Measurements from ENCODE around the gene MBNL1. TPM values are rescaled to one million over a fixed set of nuclear protein-coding genes. Genes with fewer than 3 reads are reported as not detected.

MBNL1 gene
- total and polyA plus RNA-seq, 2 donors (not counting 3 experiments of a cell fraction or from before 2014, with no cell fraction given), result 179 to 362 TPM

- Histone ChIP-seq H3K4me3 (replicated peaks in 1 of 3; ENCODE audit: insufficient read depth in 1 of 3, low read depth in 1 of 3, low read length in 3 of 3) (no peak overlapping the region), H3K9me3 (replicated peaks; ENCODE audit: control insufficient read depth, insufficient read depth, low read length) (no peaks in the 10 kb centered on the region), H3K9ac (replicated peaks; ENCODE audit: extremely low read depth, insufficient read depth, low read length) (no peak overlapping the region), H4K20me1 (replicated peaks; ENCODE audit: control insufficient read depth, extremely low read depth, insufficient read depth, low read length) (peaks cover 17% of the 10 kb centered on the region), H3K4me1 (ENCODE audit: control insufficient read depth, extremely low read depth, insufficient read depth, low read length) (peaks cover 61% of the 10 kb centered on the region), H3K36me3 (ENCODE audit: control insufficient read depth in 2 of 2, extremely low read depth in 1 of 2, insufficient read depth in 2 of 2, low read length in 2 of 2) (peaks cover 4 to 6% of the 10 kb centered on the region in 2 experiments), H3K9me1 (replicated peaks; ENCODE audit: control insufficient read depth, extremely low read depth, insufficient read depth, low read length) (no peaks in the 10 kb centered on the region), H3K27ac (ENCODE audit: insufficient read depth, low read depth, low read length) (peak overlapping the region; percentile 27), H3K27me3 (ENCODE audit: control insufficient read depth in 2 of 2, insufficient read depth in 2 of 2, low read length in 2 of 2) (no peaks in the 10 kb centered on the region), H3K79me2 (ENCODE audit: control insufficient read depth, insufficient read depth, low read length) (peaks cover 99% of the 10 kb centered on the region), H3K4me2 (ENCODE audit: insufficient read depth, low read length) (peak overlapping the region; percentile 25), H2AFZ (ENCODE audit: low read depth, low read length) (no peak overlapping the region)
- ChIA-PET POLR2A (no interaction called here), CTCF (interaction anchor here (0.6 to 1.3 kb wide), 6 partner anchors 8 to 133 kb away, joined by 3 to 5 read pairs (median 4); no protein-coding TSS in a partner anchor)
- FAIRE-seq (no peak), DNase-seq (ENCODE audit: low read depth, low spot score) (peak; percentile 62)
- BruUV-seq (replicated peaks), result no TSS peak
- dilution Hi-C loops (cut with MboI; ENCODE audit: extremely low pct_ligation_motif_present, low sequenced_read_pairs) (no loop called here), intact Hi-C loops (cut with micrococcal nuclease) (no loop called here)
- TF ChIP-seq POLR2A (IDR thresholded peaks at IDR 0.05; ENCODE audit: low read depth, low read length) (no peak), MYC (IDR thresholded peaks at IDR 0.05; ENCODE audit: low read depth, low read length) (no peak), POLR2AphosphoS5 (IDR thresholded peaks at IDR 0.05; ENCODE audit: insufficient read depth, low read depth, low read length) (no peak), MAX (IDR thresholded peaks at IDR 0.05; ENCODE audit: insufficient read depth, insufficient read length) (no peak), GATA2 (IDR thresholded peaks at IDR 0.05; ENCODE audit: insufficient read depth, insufficient read length, low read depth, low read length) (no peak), EZH2 (IDR thresholded peaks at IDR 0.05; ENCODE audit: borderline replicate concordance, low read depth, low read length, severe bottlenecking) (no peak), FOS (IDR thresholded peaks at IDR 0.05; ENCODE audit: borderline replicate concordance, insufficient read depth, low read length) (no peak), JUN (IDR thresholded peaks at IDR 0.05; ENCODE audit: borderline replicate concordance, insufficient read depth, insufficient read length, low read depth) (no peak), CTCF (IDR thresholded peaks at IDR 0.05; ENCODE audit: extremely low read depth in 1 of 2, insufficient read depth in 1 of 2, low read depth in 1 of 2, low read length in 2 of 2) (no peak)
Observed at GRCh38 chr3:152376351-152377183, 107.8 kb downstream of the MBNL1 start.
